ENCODE measurements around the gene EMP1.

Gene EMP1

GRCh38 chr12:13268581-13268980 is 72.1 kb downstream of the EMP1 start:
- Histone ChIP-seq H3K4me1 (no peaks in the 10 kb centered on the region), H3K9me3 (no peaks in the 10 kb centered on the region), H3K27me3 (peaks cover 22% of the 10 kb centered on the region), H3K36me3 (no peaks in the 10 kb centered on the region), H3K4me3 (ENCODE audit: low read depth, low read length) (no peak overlapping the region)
- no peak for DNase-seq
- TF ChIP-seq CTCF (IDR thresholded peaks at IDR 0.05; ENCODE audit: low read depth, low read length), result no peak
